GM08714 (cell line): ENCODE measurements around the gene KIF3A.

ENCODE experiments used
- H3K4me3 ChIP-seq: fragments of 200-500 bp; sonication (Bioruptor generic); 2 replicates; pipeline ENCODE4 v1.5.1; 2014; ENCODE audit warnings: mild to moderate bottlenecking, low read length, inconsistent platforms
- ZNF274 ChIP-seq: IDR thresholded peaks from 2 replicates; pipeline ENCODE4 v1.6.1; 2012; ENCODE audit warnings: mild to moderate bottlenecking, low read depth, low read length

Gene KIF3A

DNA sequence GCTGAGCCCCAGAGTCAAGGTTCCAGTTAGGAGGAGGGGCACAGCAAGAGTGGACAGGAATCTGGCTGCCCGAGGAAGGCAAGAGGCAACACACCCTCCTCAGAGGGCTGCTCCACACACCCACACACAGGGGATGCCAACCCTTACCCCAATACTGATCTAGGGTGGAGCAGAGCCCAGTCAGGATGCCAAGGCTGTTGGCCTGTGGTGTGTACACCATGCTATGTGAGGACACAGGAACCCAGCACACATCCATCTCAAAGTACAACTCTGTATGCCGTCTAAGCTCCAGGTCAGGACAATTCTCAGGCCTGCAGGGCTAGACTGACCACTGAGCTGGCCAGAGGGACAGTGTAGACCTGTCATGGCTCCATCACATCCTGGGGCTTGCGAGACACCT lies 37.1 kb upstream of the KIF3A start:
- no peak overlapping the region for H3K4me3 ChIP-seq

DNA sequence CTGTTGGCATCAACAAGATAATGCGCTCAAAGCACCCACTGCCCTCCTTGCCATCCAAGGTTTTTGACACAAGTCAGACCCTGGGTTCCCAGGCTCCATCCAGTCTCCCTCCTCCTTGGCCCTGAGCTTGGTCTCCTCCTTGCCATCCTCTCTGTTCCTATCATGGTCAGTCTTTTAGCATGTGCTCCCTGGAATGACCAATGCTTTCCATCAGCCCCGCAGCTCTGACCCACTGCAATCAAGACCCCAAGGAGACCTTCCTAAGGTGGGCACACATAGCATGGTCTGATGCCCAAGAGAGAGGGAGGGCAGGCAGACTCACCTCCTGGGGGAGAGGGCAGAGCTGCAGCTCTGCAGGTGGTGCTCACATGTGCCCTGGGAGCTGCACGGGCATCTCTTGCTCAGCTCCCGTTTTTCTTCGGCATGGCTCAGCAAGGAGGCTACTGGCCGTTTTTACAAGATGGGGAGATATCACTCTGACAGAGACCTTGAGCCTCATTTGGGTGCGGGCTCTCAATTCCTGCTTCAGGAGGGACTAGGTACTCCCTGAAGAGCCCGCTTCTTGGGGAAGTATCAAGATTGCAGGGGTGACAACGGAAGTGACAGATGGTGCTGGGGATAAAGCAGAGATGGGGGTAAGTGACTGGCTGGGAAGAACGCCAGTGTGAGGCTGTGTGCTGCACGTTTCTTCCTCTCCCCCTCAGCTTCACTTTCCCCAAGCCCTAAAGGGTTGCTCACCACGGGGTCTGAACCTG lies 36.4 kb upstream of the KIF3A start:
- no peak overlapping the region for H3K4me3 ChIP-seq
- TF ChIP-seq ZNF274: no peak

More for the DNA sequence above, 37.1 kb upstream of the KIF3A start:
- TF ChIP-seq ZNF274: no peak

DNA sequence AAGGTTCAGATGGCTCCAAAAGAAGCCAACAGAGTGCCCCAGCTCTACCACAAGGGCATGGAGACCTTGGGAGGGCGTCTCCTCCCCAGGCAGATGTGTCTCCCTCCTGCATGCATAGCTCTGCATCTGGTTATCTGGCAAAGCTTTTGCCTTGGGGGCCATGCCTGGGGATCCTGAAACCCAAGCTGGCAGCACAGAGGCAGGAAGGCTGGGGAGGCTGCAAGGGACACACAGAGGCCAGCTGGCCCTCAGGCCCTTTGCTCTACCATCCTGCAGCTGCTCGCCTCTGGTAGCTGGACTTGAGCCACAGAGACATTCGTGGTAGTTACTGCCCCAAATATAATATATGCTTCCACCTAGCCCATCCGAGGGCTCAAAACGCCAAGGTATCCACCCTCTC lies 35.8 kb upstream of the KIF3A start:
- TF ChIP-seq ZNF274: no peak

DNA sequence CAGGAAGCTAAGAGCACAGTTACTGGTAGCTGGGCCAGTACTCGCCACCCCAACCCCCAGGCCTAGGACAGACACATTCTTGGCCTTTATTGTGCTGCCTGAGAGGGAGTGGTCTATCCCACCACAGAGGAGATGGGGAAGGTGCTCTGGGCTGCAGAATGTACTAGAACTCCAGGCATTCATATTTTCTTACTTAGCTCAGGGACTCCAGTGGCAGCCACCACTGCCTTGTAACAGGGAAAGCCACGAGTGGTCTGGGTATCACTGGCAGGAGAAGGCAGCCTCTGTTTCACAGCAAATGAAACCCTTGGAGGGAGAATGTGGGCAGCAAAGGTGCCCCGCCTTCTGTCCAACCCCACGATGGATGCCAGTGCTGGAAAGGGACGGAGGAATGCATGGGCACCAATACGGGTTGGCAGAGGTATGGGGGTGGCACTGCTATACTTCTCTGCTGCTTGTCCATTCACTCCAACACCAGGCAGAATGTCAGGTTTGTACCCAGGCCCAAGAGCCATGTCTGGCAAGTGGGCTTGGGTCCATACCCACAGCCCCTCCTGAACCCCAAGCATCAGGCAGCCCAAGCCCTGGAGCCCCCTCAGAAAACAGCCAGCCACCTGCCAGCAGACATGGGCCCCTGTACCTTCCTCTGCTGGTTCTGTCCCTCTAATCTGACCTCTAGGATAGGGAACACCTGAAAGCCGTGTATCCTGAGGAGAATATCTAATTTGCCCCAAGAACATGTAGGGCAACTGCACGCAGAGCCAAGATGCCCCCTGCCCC lies 35.1 kb upstream of the KIF3A start:
- no peak overlapping the region for H3K4me3 ChIP-seq
- no peak for TF ChIP-seq ZNF274

More for the DNA sequence above, 35.8 kb upstream of the KIF3A start:
- H3K4me3 ChIP-seq: no peak overlapping the region

DNA sequence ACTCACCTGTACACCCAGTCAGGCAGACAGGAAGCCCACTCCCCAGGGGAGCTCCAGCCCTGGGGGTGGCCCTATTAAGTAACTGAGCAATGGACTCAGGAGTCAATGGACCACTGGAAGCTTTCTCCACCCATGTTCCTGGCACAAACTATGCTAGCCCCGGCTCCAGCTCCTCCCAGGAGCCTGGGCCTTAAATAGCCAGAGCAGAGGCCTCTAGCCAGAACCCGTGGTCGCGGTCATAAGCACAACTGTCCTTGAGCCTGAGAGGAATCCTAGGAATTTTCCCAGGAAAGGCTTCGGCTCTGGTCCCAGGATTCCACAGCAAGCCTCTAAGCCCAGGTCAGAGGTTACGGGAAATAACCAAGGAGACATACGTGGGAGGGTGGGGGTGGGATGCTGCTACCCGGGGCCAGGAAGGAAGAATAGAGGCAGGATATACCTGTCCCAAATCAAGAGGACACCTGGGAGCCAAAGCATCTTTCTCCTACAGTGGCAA lies 34.2 kb upstream of the KIF3A start:
- H3K4me3 ChIP-seq: no peak overlapping the region
- no peak for TF ChIP-seq ZNF274

DNA sequence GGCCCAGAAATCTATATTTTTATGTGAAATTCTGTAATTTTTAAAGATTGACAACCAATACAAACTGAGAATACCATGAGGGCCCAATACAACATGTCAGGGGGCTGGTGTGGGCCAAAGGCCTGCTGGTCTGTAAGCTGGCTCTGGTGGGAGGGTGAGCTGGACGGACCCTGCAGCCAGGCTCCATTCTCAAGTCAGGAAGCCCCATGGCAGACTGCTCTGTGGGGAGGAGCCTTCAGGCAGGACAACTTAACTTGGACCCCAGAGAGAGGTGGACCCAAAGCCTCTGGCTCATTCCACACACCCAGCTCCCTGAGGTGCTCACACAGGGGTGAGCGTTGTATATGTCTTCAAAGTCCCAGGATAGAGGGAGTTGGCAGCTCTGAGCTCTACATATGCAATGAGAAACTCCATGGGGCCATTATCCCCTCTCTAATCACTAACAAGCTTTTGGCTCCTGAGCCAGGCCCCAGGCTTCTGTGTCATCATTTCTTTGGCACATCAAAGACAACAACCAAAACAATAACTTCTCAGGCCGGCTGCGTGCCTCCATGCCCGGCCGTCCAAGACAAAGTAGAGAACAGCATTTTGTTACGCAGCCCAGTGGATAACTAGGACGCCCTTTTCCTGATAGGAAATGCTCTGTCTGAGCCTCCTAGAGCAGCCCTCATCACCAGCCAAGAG lies 33.3 kb upstream of the KIF3A start:
- no peak for TF ChIP-seq ZNF274
- H3K4me3 ChIP-seq: no peak overlapping the region

DNA sequence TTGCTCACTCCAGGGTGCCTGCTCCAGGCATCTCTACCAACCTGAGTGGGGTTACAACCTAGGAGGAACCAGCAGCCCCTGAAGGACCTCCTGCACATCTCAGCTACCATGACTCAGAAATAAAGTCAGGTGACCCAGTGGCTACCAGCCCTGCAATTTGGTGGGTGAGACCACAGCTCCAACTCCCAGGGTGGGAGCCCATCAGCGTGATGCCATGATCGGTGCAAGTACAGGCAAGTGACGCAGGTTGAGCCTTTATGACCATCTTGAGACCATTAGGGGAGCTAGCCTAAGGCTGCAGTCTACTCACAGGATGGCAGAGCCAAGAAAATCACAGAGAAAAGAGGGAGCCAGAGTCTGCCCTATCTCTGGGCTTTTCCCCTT lies 31.1 kb upstream of the KIF3A start:
- H3K4me3 ChIP-seq: no peak overlapping the region
- TF ChIP-seq ZNF274: no peak

DNA sequence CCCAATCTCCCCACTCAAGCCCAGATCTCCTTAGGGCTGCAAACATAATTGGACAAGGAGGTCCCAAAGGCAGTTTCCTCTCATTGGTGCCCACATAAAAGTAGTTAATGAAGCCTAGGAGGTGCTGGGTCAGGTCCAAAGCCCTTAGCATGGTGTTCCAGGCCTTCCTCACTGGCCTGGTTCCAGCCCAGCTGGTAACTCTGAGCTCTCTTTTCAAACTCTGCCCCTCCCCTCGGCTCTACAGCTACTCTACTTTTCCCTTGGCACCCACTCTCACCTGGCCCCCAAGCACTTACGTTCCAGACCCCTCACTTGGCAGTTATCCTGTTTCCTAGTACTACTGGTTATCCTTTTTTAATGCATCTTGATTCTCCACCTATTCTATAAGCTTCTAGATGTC lies 29.8 kb upstream of the KIF3A start:
- no peak for TF ChIP-seq ZNF274
- H3K4me3 ChIP-seq: no peak overlapping the region

DNA sequence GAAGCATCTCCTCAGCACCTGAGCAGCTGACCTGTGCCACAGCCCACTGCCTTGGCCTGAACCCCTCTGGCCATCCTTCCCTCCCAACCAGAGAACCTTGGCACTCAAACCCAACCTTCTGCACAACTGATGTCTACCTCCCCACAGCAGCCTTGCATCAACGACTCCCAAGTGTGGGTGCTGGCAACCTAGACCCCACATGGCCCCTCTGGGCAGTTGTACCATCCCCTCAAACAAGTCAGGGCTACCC lies 29.4 kb upstream of the KIF3A start:
- TF ChIP-seq ZNF274: no peak
- H3K4me3 ChIP-seq: no peak overlapping the region

DNA sequence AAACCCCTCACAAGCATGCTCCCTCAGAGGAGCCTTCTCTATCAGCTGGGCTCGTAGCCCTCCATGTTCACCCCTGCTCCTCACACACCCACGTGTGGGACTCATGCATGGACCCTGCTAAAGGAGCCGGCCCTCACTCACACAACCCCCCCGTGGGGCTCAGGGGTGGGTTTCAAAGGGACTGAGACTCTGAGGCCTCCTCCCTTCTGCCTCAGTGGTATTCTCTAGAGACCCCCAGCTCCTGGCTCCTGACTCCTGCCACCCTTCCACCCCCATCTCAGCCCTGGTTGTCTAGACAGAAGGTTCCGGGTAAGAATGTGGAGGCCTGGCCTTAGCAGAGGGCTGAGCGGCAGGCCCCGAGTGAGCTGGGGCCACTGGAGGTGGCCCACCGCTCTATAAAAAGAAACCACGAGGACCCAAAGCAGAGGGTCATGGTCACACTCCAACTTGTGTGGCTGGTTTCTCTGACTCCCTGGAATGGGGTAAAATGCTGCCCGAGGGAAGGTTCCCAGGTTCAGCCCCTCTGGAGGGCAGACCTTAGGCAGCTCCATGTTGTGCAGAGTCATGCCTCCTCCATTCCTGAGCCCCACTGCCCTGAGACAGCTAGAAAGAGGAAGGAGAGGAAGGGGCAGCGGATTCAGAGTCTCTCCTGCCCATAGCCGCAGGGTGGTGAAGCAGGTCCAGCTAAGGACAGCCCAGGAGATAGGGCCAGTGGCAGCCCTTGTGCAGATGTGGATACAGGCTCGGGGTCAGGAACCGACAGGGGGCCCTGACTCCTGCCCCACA lies 28.9 kb upstream of the KIF3A start:
- H3K4me3 ChIP-seq: no peak overlapping the region
- TF ChIP-seq ZNF274: no peak

DNA sequence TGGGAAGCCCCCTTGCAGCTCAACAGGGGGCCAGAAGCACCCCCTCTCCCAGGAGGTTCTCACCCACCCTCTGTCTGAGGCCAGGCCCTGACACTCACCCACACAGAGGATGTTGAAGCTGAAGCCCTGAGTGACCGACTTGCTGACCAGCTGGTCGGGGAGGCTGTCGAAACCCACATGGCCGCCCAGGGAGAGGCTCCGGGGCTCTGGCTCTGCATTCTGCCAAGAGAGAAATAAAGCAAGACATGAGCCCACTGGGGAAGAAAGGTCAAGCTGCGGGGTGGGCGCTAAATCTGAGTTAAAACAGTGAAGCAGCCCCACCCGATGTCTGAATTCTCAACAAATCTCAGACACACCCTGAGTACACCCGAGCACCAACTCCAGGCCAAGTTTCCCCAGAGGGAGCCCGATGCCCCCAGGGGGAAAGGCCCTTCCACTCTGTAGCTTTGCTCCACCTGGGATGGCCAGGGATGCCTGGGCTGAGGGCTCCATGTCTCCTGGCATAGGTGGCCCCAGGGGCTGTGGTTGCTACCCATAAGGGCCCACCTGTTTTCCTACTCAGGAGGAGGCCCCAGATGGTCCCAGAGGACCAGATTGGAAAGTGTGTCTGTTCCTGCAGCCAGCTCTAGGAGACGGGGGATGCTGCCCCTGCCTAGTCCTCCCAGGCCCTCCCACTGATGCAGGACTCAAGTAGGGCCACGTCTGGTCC lies 28.1 kb upstream of the KIF3A start:
- TF ChIP-seq ZNF274: no peak
- H3K4me3 ChIP-seq: no peak overlapping the region

DNA sequence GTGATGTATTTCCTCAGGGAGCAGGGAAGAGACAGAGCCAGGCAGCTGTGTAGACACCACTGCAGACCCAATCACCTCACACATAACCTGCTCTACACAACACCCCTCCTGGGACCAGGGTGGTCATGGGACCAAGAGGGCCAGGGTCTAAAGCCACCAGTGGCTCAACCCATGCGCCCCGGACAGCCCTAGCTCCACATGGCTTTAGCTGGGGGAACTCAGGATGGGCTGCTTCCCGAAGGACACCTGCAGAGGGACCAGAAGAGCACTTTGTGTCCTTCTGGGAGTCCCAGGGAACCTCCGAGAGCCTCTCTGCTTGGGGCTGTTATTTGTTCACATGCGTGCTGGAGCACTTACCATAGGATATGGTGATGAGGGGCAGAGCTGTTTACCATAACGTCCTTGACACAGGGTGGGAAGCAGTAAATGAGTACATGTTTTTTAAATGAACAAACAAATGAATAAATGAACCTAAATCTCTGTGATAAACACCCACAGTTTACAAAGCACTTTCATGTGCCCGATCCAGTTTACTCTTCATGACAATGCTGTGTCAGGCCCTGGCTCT lies 27.4 kb upstream of the KIF3A start:
- no peak overlapping the region for H3K4me3 ChIP-seq

DNA sequence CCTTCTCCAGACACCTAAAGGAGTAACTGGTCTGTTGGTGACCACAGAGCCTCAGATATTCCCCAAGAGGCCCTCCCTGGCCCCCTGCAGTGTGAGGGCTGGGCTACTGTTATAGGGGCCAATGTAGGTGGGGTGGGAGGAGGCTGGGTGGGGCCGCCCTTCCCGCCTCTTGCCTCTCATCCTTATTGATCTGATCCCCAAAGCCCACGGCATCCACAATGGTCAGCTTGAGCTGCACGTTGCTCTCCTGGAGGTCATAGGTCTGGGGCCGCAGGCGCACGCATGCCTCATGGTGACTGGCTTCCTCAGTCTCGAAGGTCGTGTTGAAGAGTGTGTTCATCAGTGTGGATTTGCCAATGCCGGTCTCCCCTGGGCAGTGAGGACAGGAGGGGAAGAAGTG lies 26.7 kb upstream of the KIF3A start:
- H3K4me3 ChIP-seq: no peak overlapping the region
- TF ChIP-seq ZNF274: no peak

More for the DNA sequence above, 27.4 kb upstream of the KIF3A start:
- no peak for TF ChIP-seq ZNF274
